ENCODE results near the gene ADSS1. TPM values are rescaled to one million over a fixed set of nuclear protein-coding genes. Genes with fewer than 3 reads are reported as not detected.

ADSS1 gene
- total RNA-seq, 1 experiment from 2014 or later: 9.9 TPM

DNA sequence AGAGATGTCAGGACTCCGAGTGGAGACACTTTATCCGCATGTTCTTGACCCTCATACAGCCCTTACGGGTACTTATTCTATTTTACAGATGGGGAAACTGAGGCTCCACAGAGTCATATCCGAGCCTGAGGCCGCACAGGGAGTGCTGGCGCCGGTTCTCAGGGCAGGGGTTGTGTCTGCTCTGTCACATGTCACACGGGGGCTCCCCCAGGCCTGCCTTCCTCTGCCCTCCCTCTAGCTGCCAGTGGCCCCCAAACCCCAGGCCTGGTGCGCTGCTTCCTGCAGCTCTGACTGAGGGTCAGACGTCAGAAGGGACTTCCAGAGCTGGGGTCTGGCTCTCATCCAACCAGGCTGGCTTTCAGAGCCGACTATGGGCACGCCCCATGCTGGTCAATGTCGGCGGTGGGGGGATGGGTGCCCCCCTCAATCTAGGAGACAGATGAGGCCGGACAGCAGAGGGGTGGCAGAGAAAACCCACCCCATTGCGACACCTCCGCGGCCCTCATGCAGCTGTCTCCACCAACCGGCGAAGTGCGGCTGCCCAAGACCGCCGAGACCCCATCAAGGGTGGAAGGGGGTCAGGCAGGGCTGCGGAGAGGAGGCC is 35.4 kb upstream of the ADSS1 start:
- H3K27me3 ChIP-seq (ENCODE audit: insufficient read depth, low read length): no peaks in the 10 kb centered on the region
- DNase-seq (ENCODE audit: low read depth, low spot score) (no peak), ATAC-seq (peak; percentile 26)
- peaks cover 41% of the 10 kb centered on the region for H3K79me2 ChIP-seq (ENCODE audit: insufficient read depth, low read length)
- H4K20me1 ChIP-seq (ENCODE audit: insufficient read depth): no peaks in the 10 kb centered on the region
- ChIA-PET POLR2A (interaction anchor here (1.6 to 2.0 kb wide), 2 partner anchors 11 to 23 kb away, joined by 5 to 9 read pairs; no protein-coding TSS in a partner anchor), CTCF (interaction anchor here (1.4 to 1.9 kb wide), 3 partner anchors 11 to 23 kb away, joined by 5 to 9 read pairs (median 5); no protein-coding TSS in a partner anchor), RAD21 (ENCODE audit: low non-redundant PET in 1 of 2, low total read pairs in 2 of 2, uncharacterized antibody in 2 of 2, unreplicated experiment in 2 of 2) (interaction anchor here in 1 of 2 experiments (1.0 kb wide), 1 partner anchor 7 kb away, joined by 6 read pairs; no protein-coding TSS in a partner anchor)
- H3K4me1 ChIP-seq (ENCODE audit: control insufficient read depth in 1 of 2, insufficient read depth in 2 of 2, low read length in 2 of 2): peaks cover 41 to 62% of the 10 kb centered on the region in 2 experiments
- no peaks in the 10 kb centered on the region for H3K9me3 ChIP-seq (ENCODE audit: control insufficient read depth in 1 of 2, insufficient read depth in 1 of 2, low read depth in 1 of 2, low read length in 2 of 2)
- H3K27ac ChIP-seq (ENCODE audit: low read depth, low read length): peak overlapping the region; percentile 93
- TF ChIP-seq RAD21 (IDR thresholded peaks at IDR 0.05; ENCODE audit: low read depth) (no peak), POLR2AphosphoS5 (IDR thresholded peaks at IDR 0.05; ENCODE audit: low read depth, low read length) (no peak), TCF7L2 (IDR thresholded peaks at IDR 0.05; ENCODE audit: borderline replicate concordance, extremely low read depth, insufficient read depth, insufficient read length) (no peak), EGR1 (IDR thresholded peaks at IDR 0.05; ENCODE audit: low read depth) (no peak), ZFX (IDR thresholded peaks at IDR 0.05) (no peak), SRF (IDR thresholded peaks at IDR 0.05; ENCODE audit: low read depth) (no peak), ZNF274 (IDR thresholded peaks at IDR 0.05; ENCODE audit: low read depth, low read length) (no peak), EZH2 (IDR thresholded peaks at IDR 0.05) (no peak), CEBPB (IDR thresholded peaks at IDR 0.05; ENCODE audit: low read depth) (no peak), SP1 (IDR thresholded peaks at IDR 0.05; ENCODE audit: low read depth) (no peak), CBX3 (IDR thresholded peaks at IDR 0.05; ENCODE audit: low read depth) (no peak), JUND (IDR thresholded peaks at IDR 0.05) (no peak), POLR2A (IDR thresholded peaks at IDR 0.05; ENCODE audit: borderline replicate concordance, extremely low read depth, insufficient read depth, insufficient read length) (no peak), SIN3A (IDR thresholded peaks at IDR 0.05; ENCODE audit: low read depth) (no peak)
- TF ChIP-seq, protein P1, sequence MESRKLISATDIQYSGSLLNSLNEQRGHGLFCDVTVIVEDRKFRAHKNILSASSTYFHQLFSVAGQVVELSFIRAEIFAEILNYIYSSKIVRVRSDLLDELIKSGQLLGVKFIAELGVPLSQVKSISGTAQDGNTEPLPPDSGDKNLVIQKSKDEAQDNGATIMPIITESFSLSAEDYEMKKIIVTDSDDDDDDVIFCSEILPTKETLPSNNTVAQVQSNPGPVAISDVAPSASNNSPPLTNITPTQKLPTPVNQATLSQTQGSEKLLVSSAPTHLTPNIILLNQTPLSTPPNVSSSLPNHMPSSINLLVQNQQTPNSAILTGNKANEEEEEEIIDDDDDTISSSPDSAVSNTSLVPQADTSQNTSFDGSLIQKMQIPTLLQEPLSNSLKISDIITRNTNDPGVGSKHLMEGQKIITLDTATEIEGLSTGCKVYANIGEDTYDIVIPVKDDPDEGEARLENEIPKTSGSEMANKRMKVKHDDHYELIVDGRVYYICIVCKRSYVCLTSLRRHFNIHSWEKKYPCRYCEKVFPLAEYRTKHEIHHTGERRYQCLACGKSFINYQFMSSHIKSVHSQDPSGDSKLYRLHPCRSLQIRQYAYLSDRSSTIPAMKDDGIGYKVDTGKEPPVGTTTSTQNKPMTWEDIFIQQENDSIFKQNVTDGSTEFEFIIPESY (IDR thresholded peaks at IDR 0.05; ENCODE audit: extremely low read depth, insufficient replicate concordance, low read length): no peak
- TF ChIP-seq, protein P2, sequence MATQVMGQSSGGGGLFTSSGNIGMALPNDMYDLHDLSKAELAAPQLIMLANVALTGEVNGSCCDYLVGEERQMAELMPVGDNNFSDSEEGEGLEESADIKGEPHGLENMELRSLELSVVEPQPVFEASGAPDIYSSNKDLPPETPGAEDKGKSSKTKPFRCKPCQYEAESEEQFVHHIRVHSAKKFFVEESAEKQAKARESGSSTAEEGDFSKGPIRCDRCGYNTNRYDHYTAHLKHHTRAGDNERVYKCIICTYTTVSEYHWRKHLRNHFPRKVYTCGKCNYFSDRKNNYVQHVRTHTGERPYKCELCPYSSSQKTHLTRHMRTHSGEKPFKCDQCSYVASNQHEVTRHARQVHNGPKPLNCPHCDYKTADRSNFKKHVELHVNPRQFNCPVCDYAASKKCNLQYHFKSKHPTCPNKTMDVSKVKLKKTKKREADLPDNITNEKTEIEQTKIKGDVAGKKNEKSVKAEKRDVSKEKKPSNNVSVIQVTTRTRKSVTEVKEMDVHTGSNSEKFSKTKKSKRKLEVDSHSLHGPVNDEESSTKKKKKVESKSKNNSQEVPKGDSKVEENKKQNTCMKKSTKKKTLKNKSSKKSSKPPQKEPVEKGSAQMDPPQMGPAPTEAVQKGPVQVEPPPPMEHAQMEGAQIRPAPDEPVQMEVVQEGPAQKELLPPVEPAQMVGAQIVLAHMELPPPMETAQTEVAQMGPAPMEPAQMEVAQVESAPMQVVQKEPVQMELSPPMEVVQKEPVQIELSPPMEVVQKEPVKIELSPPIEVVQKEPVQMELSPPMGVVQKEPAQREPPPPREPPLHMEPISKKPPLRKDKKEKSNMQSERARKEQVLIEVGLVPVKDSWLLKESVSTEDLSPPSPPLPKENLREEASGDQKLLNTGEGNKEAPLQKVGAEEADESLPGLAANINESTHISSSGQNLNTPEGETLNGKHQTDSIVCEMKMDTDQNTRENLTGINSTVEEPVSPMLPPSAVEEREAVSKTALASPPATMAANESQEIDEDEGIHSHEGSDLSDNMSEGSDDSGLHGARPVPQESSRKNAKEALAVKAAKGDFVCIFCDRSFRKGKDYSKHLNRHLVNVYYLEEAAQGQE (IDR thresholded peaks at IDR 0.05; ENCODE audit: low read depth): no peak
- TF ChIP-seq, protein P3, sequence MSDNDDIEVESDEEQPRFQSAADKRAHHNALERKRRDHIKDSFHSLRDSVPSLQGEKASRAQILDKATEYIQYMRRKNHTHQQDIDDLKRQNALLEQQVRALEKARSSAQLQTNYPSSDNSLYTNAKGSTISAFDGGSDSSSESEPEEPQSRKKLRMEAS (IDR thresholded peaks at IDR 0.05): no peak
- TF ChIP-seq, protein P4, sequence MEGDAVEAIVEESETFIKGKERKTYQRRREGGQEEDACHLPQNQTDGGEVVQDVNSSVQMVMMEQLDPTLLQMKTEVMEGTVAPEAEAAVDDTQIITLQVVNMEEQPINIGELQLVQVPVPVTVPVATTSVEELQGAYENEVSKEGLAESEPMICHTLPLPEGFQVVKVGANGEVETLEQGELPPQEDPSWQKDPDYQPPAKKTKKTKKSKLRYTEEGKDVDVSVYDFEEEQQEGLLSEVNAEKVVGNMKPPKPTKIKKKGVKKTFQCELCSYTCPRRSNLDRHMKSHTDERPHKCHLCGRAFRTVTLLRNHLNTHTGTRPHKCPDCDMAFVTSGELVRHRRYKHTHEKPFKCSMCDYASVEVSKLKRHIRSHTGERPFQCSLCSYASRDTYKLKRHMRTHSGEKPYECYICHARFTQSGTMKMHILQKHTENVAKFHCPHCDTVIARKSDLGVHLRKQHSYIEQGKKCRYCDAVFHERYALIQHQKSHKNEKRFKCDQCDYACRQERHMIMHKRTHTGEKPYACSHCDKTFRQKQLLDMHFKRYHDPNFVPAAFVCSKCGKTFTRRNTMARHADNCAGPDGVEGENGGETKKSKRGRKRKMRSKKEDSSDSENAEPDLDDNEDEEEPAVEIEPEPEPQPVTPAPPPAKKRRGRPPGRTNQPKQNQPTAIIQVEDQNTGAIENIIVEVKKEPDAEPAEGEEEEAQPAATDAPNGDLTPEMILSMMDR (IDR thresholded peaks at IDR 0.05 in 2 of 3, conservative IDR thresholded peaks at IDR 0.05 in 1 of 3; ENCODE audit: borderline replicate concordance in 1 of 3, insufficient read depth in 1 of 3, low read depth in 2 of 3, low read length in 2 of 3): no peak
- TF ChIP-seq, protein P5, sequence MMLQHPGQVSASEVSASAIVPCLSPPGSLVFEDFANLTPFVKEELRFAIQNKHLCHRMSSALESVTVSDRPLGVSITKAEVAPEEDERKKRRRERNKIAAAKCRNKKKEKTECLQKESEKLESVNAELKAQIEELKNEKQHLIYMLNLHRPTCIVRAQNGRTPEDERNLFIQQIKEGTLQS (IDR thresholded peaks at IDR 0.05): no peak
- BruUV-seq (replicated peaks): no TSS peak
- H3K9ac ChIP-seq (ENCODE audit: low read length): peak overlapping the region; percentile 84
- H2AFZ ChIP-seq (ENCODE audit: low read depth, low read length, poor library complexity, severe bottlenecking): no peak overlapping the region
- H3K36me3 ChIP-seq (ENCODE audit: control insufficient read depth in 1 of 2, insufficient read depth in 2 of 2, low read length in 2 of 2): peaks cover 0 to 15% of the 10 kb centered on the region in 2 experiments; a peak in 2 of 4 replicates
- intact Hi-C loops (cut with micrococcal nuclease): no loop called here
- peak overlapping the region; percentile 45 to 85 for H3K4me3 ChIP-seq (replicated peaks in 1 of 2; ENCODE audit: low read depth in 1 of 2, low read length in 2 of 2)
- no peaks in the 10 kb centered on the region for H3K9me2 ChIP-seq (ENCODE audit: insufficient read depth)
- peak overlapping the region; percentile 99 for H3K4me2 ChIP-seq (ENCODE audit: low read length)
